H1 (cell line): ENCODE results near the gene USP8. TPM values are rescaled to one million over a fixed set of nuclear protein-coding genes. Genes with fewer than 3 reads are reported as not detected.

ENCODE experiments used
- CTCF ChIA-PET: fragments of 300-600 bp; sonication (Branson Sonifier 250); formaldehyde crosslinking; loops from one replicate; lab custom pipeline; 2021; ENCODE audit not compliant: partially characterized antibody; lab: Charles Lee
- POLR2A ChIA-PET: fragments of 300-600 bp; sonication (Branson Sonifier 250); formaldehyde crosslinking; loops from one replicate; lab custom pipeline; 2021; ENCODE audit warnings: inconsistent platforms; ENCODE audit not compliant: partially characterized antibody; lab: Charles Lee
- DNase-seq, 2 experiments: peaks; one replicate each; pipeline versions ENCODE4 v3.0.0 to v3.0.0-alpha.2; 2010 to 2022; ENCODE audit warnings: low spot score in 2 of 2, low read depth in 1 of 2, mixed read lengths in 1 of 2
- FAIRE-seq: peaks from 2 replicates; lab custom pipeline; 2011; peaks lifted over from hg19 to GRCh38; lab: Jason Lieb, UNC
- H2AFZ ChIP-seq: 2 replicates; pipeline ENCODE4 v1.8.1; 2012; ENCODE audit warnings: low read length, inconsistent platforms
- H2AK5ac ChIP-seq: 2 replicates; pipeline ENCODE4 v1.6.1; 2013; ENCODE audit warnings: low read depth, low read length
- H2BK120ac ChIP-seq: replicated peaks from 2 replicates; pipeline ENCODE3; 2013; ENCODE audit warnings: low read depth, low read length, inconsistent platforms
- H2BK12ac ChIP-seq: 2 replicates; pipeline ENCODE4 v1.6.1; 2013; ENCODE audit warnings: low read depth, low read length
- H2BK15ac ChIP-seq: 2 replicates; pipeline ENCODE4 v1.6.1; 2013; ENCODE audit warnings: low read length
- H2BK20ac ChIP-seq: 2 replicates; pipeline ENCODE4 v1.6.1; 2013; ENCODE audit warnings: low read length
- H2BK5ac ChIP-seq: 2 replicates; pipeline ENCODE4 v1.6.1; 2013; ENCODE audit warnings: low read depth, low read length
- H3K14ac ChIP-seq: 2 replicates; pipeline ENCODE4 v1.6.1; 2013; ENCODE audit warnings: inconsistent platforms; ENCODE audit not compliant: insufficient read length
- H3K18ac ChIP-seq: 2 replicates; pipeline ENCODE4 v1.6.1; 2013; ENCODE audit warnings: low read length; ENCODE audit errors: extremely low read depth
- H3K23ac ChIP-seq: 2 replicates; pipeline ENCODE4 v1.6.1; 2013; ENCODE audit warnings: inconsistent platforms; ENCODE audit not compliant: insufficient read length
- H3K23me2 ChIP-seq: 2 replicates; pipeline ENCODE4 v1.6.1; 2013; ENCODE audit warnings: low read depth, low read length
- H3K27ac ChIP-seq: 2 replicates; pipeline ENCODE4 v1.6.1; 2011; ENCODE audit warnings: low read depth, low read length, inconsistent platforms
- H3K27me3 ChIP-seq, 4 experiments: replicated peaks in 1 of 4; 1 replicate in 1 of 4; 2 replicates in 3 of 4; pipeline versions ENCODE4 v1.6.1 to v1.8.1; 2011 to 2013; ENCODE audit warnings: low read length in 3 of 4, mild to moderate bottlenecking in 3 of 4, inconsistent platforms in 2 of 4, mixed read lengths in 2 of 4, moderate library complexity in 1 of 4; ENCODE audit not compliant: control insufficient read depth in 3 of 4, insufficient read depth in 3 of 4; ENCODE audit errors: extremely low read depth in 1 of 4
- H3K36me3 ChIP-seq, 4 experiments: 2 replicates each; pipeline versions ENCODE4 v1.6.1 to v1.8.1; 2011 to 2013; ENCODE audit warnings: mild to moderate bottlenecking in 4 of 4, low read length in 3 of 4, moderate library complexity in 2 of 4, control low read depth in 1 of 4, inconsistent platforms in 1 of 4; ENCODE audit not compliant: insufficient read depth in 4 of 4, control insufficient read depth in 2 of 4
- H3K4ac ChIP-seq: replicated peaks from 2 replicates; pipeline ENCODE3; 2013; ENCODE audit warnings: low read length, low read depth, mixed read lengths, inconsistent platforms; ENCODE audit not compliant: insufficient read length
- H3K4me1 ChIP-seq, 4 experiments: replicated peaks in 1 of 4; 1 replicate in 1 of 4; 2 replicates in 3 of 4; pipeline versions ENCODE4 v1.6.1 to v1.8.1; 2011 to 2013; ENCODE audit warnings: low read length in 3 of 4, inconsistent platforms in 2 of 4, mixed read lengths in 1 of 4; ENCODE audit not compliant: insufficient read depth in 4 of 4, control insufficient read depth in 3 of 4
- H3K4me2 ChIP-seq, 2 experiments: 2 replicates each; pipeline versions ENCODE4 v1.6.1 to v1.8.1; 2011 to 2013; ENCODE audit warnings: low read depth in 2 of 2, low read length in 2 of 2, control low read depth in 1 of 2, inconsistent platforms in 1 of 2, mild to moderate bottlenecking in 1 of 2; ENCODE audit not compliant: insufficient read depth in 1 of 2
- H3K4me3 ChIP-seq, 4 experiments: fragments of 200-600, 300-600 bp in 1 of 4; sonication (generic), shearing (Covaris generic), sonication (Bioruptor Twin) in 1 of 4; 2 replicates each; pipeline versions ENCODE4 v1.5.1 to v1.8.1; 2011 to 2016; ENCODE audit warnings: low read length in 4 of 4, low read depth in 3 of 4, control low read depth in 2 of 4, inconsistent platforms in 2 of 4, mild to moderate bottlenecking in 2 of 4, mixed read lengths in 1 of 4, moderate library complexity in 1 of 4; ENCODE audit not compliant: insufficient read depth in 2 of 4; ENCODE audit errors: extremely low read depth in 1 of 4
- H3K56ac ChIP-seq: replicated peaks from 2 replicates; pipeline ENCODE3; 2013; ENCODE audit warnings: low read depth, mild to moderate bottlenecking, mixed read lengths, low read length, inconsistent platforms; ENCODE audit not compliant: insufficient read length
- H3K79me1 ChIP-seq: 2 replicates; pipeline ENCODE4 v1.6.1; 2013; ENCODE audit warnings: low read depth, low read length, control low read depth
- H3K79me2 ChIP-seq, 2 experiments: 2 replicates each; pipeline versions ENCODE4 v1.6.1 to v1.8.1; 2012 to 2013; ENCODE audit warnings: low read length in 2 of 2, mild to moderate bottlenecking in 2 of 2, inconsistent platforms in 1 of 2; ENCODE audit not compliant: insufficient read depth in 2 of 2, control insufficient read depth in 1 of 2
- H3K9ac ChIP-seq, 4 experiments: replicated peaks in 1 of 4; 1 replicate in 1 of 4; 2 replicates in 3 of 4; pipeline versions ENCODE4 v1.6.1 to v1.8.1; 2011 to 2013; ENCODE audit warnings: low read depth in 3 of 4, low read length in 3 of 4, control low read depth in 2 of 4, mild to moderate bottlenecking in 2 of 4, moderate library complexity in 2 of 4, inconsistent platforms in 1 of 4; ENCODE audit errors: extremely low read depth in 1 of 4
- H3K9me3 ChIP-seq, 2 experiments: 2 replicates each; pipeline versions ENCODE4 v1.6.1 to v1.8.1; 2012 to 2013; ENCODE audit warnings: mild to moderate bottlenecking in 2 of 2, moderate library complexity in 2 of 2, control low read depth in 1 of 2, inconsistent platforms in 1 of 2, low read depth in 1 of 2, low read length in 1 of 2, mixed read lengths in 1 of 2; ENCODE audit not compliant: insufficient read depth in 2 of 2
- H4K20me1 ChIP-seq, 2 experiments: replicated peaks in 1 of 2; 2 replicates each; pipeline versions ENCODE3 to v1.8.1; 2011 to 2013; ENCODE audit warnings: inconsistent platforms in 2 of 2, low read length in 2 of 2, mild to moderate bottlenecking in 1 of 2; ENCODE audit not compliant: insufficient read depth in 2 of 2, control insufficient read depth in 1 of 2
- H4K5ac ChIP-seq: 2 replicates; pipeline ENCODE4 v1.6.1; 2013; ENCODE audit warnings: low read length, low read depth, mixed read lengths, inconsistent platforms; ENCODE audit not compliant: insufficient read length
- H4K8ac ChIP-seq: 2 replicates; pipeline ENCODE4 v1.8.0; 2013; ENCODE audit warnings: mild to moderate bottlenecking, moderate library complexity, low read length, inconsistent platforms; ENCODE audit not compliant: insufficient read depth; ENCODE audit errors: extremely low read depth
- H4K91ac ChIP-seq: replicated peaks from 2 replicates; pipeline ENCODE3; 2013; ENCODE audit warnings: low read length, mixed read lengths, inconsistent platforms; ENCODE audit not compliant: insufficient read length
- ATF3 ChIP-seq: IDR thresholded peaks from 2 replicates; pipeline ENCODE4 v1.6.1; 2011; ENCODE audit warnings: low read depth, mild to moderate bottlenecking, low read length; ENCODE audit not compliant: insufficient read depth
- GABPA ChIP-seq: IDR thresholded peaks from 2 replicates; pipeline ENCODE4 v1.6.1; 2011; ENCODE audit warnings: mild to moderate bottlenecking, low read length, moderate library complexity, borderline replicate concordance; ENCODE audit not compliant: insufficient read depth
- GTF2F1 ChIP-seq: IDR thresholded peaks from 2 replicates; pipeline ENCODE4 v1.6.1; 2012; ENCODE audit warnings: low read depth, low read length, improper control_type of control experiment, borderline replicate concordance
- JUND ChIP-seq: IDR thresholded peaks from 2 replicates; pipeline ENCODE4 v1.6.1; 2011; ENCODE audit warnings: mild to moderate bottlenecking, improper control_type of control experiment, low read length
- POLR2A ChIP-seq, 2 experiments: IDR thresholded peaks; 1 replicate in 1 of 2; 2 replicates in 1 of 2; pipeline ENCODE4 v1.6.1; 2011; ENCODE audit warnings: low read depth in 2 of 2, low read length in 2 of 2, mild to moderate bottlenecking in 2 of 2; ENCODE audit errors: control extremely low read depth in 1 of 2
- SAP30 ChIP-seq: fragments of 300-600 bp; sonication (generic); IDR thresholded peaks from 2 replicates; pipeline ENCODE4 v1.7.1; 2012; ENCODE audit warnings: low read length, moderate library complexity, mild to moderate bottlenecking, inconsistent platforms; ENCODE audit not compliant: insufficient read depth, insufficient replicate concordance
- WGBS, 2 experiments: shearing (Covaris generic) in 1 of 2; methylation state at CpG; one replicate each; pipeline versions ENCODE4 v1.1.6 to v1.1.7; 2013 to 2015; ENCODE audit warnings: low lambda C conversion rate in 2 of 2, mixed read lengths in 2 of 2, inconsistent platforms in 1 of 2, low coverage in 1 of 2, missing lambda C conversion rate in 1 of 2; ENCODE audit not compliant: insufficient replicate concordance in 2 of 2, insufficient coverage in 1 of 2, insufficient read length in 1 of 2; ENCODE audit errors: extremely low coverage in 1 of 2, missing lambda C conversion rate in 1 of 2; 5-methylcytosine and 5-hydroxymethylcytosine counted together
- polyA plus RNA-seq, 7 experiments: library from polyadenylated mRNA; depleted of rRNA in 3 of 7; stranded (reverse) in 5 of 7; unstranded in 2 of 7; fragments of >200 nt in 5 of 7; fragments of 200-250 nt in 2 of 7; gene quantifications; 1 replicate in 5 of 7; 2 replicates in 1 of 7; 4 replicates in 1 of 7; pipeline versions ENCODE4 v1.2.1 to v1.2.3, GENCODE V29; 2011 to 2013; ENCODE audit warnings: missing spikeins in 2 of 7, mixed read lengths in 2 of 7
- total RNA-seq: library from RNA; stranded (reverse); fragmentation: NEBNext Ultra II Directional; extraction: Animal tissue kit (Norgen Biotek cat#: 25700); gene quantifications from 2 replicates; pipeline ENCODE4 v1.2.1, GENCODE V29; 2021

Gene USP8
- total and polyA plus RNA-seq, 2 of the 8 experiments (the other 6 are each of a cell fraction or from before 2014, with no cell fraction given) = 19.9 to 66.2 TPM

DNA sequence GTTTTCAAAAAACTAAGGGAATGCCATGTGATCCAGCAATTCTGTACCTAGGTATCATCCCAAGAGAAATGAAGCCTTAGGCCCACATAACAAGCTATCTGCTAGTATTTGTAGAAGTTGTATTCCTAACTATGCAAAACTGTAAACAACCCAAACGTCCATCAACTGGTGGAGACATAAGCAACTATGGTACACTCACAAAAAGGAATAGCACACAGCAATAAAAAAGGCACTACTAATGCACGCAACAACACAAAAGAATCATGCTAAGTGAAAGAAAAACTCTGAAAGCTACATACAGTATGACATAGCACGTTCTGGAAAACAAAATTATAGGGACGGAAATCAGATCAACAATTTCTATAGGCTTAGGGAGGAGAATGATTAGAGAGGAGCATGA, 107.0 kb downstream of the USP8 start:
- no peak for TF ChIP-seq POLR2A (IDR thresholded peaks at IDR 0.05; ENCODE audit: control extremely low read depth in 1 of 2, low read depth in 2 of 2, low read length in 2 of 2)
- no peak for TF ChIP-seq ATF3
- no peak for TF ChIP-seq GTF2F1
- no peak for TF ChIP-seq GABPA
- TF ChIP-seq JUND = no peak
- no peak for TF ChIP-seq SAP30
- Histone ChIP-seq H3K4ac (no peak overlapping the region), H3K27me3 (no peaks in the 10 kb centered on the region), H3K4me1 (no peaks in the 10 kb centered on the region), H2BK20ac (no peak overlapping the region), H3K14ac (no peak overlapping the region), H2BK120ac (no peak overlapping the region), H3K9ac (no peak overlapping the region), H4K91ac (no peak overlapping the region), H2BK5ac (no peak overlapping the region), H3K56ac (no peak overlapping the region), H4K5ac (no peak overlapping the region), H3K23me2 (no peaks in the 10 kb centered on the region), H3K36me3 (no peaks in the 10 kb centered on the region), H3K9me3 (no peaks in the 10 kb centered on the region), H2AFZ (no peak overlapping the region), H2BK15ac (no peak overlapping the region), H2BK12ac (no peak overlapping the region), H3K4me2 (no peak overlapping the region), H4K20me1 (no peaks in the 10 kb centered on the region), H3K27ac (no peak overlapping the region), H3K79me1 (no peaks in the 10 kb centered on the region), H3K23ac (no peak overlapping the region), H4K8ac (no peak overlapping the region), H2AK5ac (no peak overlapping the region), H3K18ac (no peak overlapping the region), H3K4me3 (no peak overlapping the region), H3K79me2 (no peaks in the 10 kb centered on the region)
- FAIRE-seq (no peak), DNase-seq (no peak)
- POLR2A ChIA-PET = interaction anchor here (1.1 kb wide), 1 partner anchor 25 kb away, joined by 3 read pairs; no protein-coding TSS in a partner anchor
- WGBS, 2 experiments = 87% methylated on average over 4 of the region's 4 CpGs; no CpG with 5 or more reads in 1 of the 2 experiments
- CTCF ChIA-PET = no interaction called here
